Hepatocyte (in vitro differentiated cells): ENCODE data around the gene NHS.

Experiments
- CTCF ChIP-seq: fragments of 200-600 bp; sonication (generic); IDR thresholded peaks from 2 replicates; pipeline ENCODE4 v1.5.1; 2016; ENCODE audit warnings: antibody characterized with exemption, mild to moderate bottlenecking; ENCODE audit not compliant: poor library complexity
- EZH2 ChIP-seq: fragments of 200-600 bp; sonication (generic); IDR thresholded peaks from 2 replicates; pipeline ENCODE4 v1.6.1; 2016; ENCODE audit warnings: antibody characterized with exemption, mild to moderate bottlenecking, borderline replicate concordance

DNA sequence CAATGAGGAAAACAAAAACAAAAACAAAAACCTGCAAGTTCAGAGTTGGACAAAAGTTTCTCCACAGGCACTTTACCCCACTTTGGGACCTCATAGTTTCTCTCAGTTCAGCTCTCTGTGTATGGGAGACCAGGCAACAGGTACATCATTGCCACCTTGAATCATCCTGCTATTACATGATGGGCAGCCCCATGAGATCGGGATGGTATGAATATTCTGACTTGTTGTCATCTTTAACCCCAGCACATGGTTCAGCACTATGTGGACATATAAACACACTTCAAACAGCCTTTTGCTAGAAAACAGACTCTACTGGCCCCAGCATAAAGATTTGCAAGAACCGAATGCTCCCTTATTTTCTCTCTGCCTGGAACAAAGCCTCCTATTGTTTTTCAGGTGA is 185.4 kb downstream of the NHS start:
- TF ChIP-seq EZH2 (no peak), CTCF (no peak)
